ENCODE data around the gene PMEPA1. TPM values are rescaled to one million over a fixed set of nuclear protein-coding genes. Genes with fewer than 3 reads are reported as not detected.

Gene PMEPA1
- total RNA-seq, 1 donor from 2014 or later, result 0.82 TPM

Other genes with a start within 250 kb of the PMEPA1 start
- gene CTCFL, start 184.9 kb downstream of the PMEPA1 start, total RNA-seq, result not detected in 2 replicates
- gene PCK1, start 148.9 kb downstream of the PMEPA1 start, total RNA-seq, result not detected in 2 replicates
- 0.51 and 0.62 TPM in 2 replicates for gene ZBP1, start 89.6 kb downstream of the PMEPA1 start, total RNA-seq